Measurements from ENCODE around the gene GPRC5A.
A peak's percentile ranks its signal among the peaks of the same experiment; 100 is the strongest.

Gene GPRC5A

DNA sequence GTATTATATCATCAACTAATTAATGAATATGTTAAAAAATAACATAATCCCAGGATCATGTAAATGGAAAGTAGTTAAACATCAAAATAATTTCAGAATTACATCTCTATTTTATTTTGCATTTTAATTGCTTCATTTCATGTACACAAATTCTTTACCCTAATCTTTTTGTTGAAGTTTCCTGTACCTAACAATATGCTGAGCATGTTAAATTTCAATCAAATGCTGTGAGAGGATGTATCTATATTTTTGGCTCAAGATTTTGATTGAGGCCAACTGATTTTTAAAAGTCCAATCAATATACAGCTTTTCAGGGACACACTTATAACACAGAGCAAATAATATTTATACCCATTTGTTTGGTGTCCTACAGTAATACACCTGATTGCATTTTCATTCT is 54.2 kb downstream of the GPRC5A start:
- no peak for DNase-seq

DNA sequence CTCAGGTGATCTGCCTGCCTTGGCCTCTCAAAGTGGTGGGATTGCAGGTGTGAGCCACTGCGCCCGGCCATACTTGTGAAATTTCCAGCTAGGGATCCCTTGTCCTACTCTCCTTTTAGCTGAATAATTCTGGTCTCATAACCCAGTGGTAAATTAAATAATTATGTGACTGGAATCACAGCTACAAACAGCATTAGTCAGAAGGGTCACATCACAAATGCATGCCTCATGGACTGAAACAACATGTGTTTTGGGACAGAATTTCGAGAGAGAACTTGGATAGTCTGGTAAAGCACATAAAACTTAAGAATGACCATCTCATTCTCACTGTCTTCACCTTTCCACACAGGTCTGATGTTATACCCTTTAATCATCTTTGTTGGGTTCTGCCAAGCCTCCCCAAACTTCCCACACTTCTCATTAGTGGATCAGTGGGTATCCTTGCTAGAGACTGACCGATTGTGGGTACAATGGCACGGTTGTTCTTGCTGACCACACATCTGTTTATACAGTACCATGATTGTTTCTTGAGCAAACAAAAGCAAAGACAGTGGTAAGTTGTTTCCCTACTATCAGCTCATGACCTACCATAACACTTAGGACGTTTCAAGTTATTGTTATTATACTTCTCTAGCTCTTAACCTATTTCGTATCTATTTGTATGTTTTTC is 55.5 kb downstream of the GPRC5A start:
- no peak for DNase-seq

DNA sequence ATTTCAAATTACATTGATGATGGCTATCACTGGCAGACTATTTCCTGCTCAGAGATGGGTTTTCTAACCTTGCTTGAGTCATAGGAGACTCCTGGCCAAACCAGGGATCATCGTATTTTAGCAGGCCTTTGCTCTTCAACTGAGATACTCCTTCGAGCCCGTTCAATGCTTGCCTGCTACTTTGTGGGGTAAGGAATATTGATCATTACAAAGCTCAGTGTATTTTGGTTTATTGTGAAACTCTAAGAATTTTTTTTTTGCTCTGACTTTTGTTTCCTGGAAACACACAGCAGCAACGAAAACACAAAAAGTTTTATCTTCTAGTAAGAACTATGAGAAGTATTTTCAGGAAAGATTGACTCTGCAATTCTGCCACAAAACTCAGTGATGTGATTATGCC is 56.5 kb downstream of the GPRC5A start:
- no peak for DNase-seq

DNA sequence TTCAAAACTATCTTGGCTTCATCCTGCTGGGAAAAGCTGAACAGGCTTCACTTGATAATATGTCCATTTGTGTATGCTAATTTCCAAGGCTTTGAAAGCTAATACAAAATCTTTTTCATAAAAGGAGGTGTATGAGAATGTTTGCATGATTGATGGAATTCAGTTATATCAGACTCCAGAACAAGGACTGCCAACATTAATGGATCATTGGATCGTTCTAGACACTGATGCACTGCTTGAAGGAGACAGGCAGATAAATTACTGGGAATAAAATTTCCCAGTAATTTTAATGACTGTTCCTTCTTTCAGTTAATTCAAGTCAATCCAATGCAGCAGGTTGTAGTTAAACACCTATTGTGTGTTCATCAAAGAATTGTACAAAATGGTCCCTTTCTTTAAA is 60.1 kb downstream of the GPRC5A start:
- no peak for DNase-seq

DNA sequence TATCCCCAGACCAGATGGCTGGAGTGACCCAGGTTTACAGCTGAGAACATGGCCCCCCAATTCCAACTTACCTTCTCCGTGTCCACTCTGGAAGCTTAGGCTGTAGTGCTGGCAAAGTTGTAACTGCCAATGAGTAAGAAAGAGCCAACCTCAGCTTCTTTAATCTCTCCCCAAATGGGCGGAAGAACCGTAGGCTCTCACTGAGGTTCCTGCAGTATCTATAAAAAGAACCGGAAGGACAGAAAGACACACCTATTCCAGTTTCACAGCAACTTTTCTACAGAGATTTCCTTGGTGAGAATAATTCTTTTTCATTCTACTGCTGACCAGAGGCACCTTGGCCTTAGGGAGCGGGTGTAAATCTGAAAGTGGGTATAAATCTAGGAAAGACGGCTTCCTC is 60.7 kb downstream of the GPRC5A start, which contains the start of gene GPRC5D:
Gene GPRC5D (minus strand): TSS at position 135 of the 400 bp plus-strand sequence. CDS start 1,786 bp downstream, outside the sequence.
- no peak for DNase-seq

DNA sequence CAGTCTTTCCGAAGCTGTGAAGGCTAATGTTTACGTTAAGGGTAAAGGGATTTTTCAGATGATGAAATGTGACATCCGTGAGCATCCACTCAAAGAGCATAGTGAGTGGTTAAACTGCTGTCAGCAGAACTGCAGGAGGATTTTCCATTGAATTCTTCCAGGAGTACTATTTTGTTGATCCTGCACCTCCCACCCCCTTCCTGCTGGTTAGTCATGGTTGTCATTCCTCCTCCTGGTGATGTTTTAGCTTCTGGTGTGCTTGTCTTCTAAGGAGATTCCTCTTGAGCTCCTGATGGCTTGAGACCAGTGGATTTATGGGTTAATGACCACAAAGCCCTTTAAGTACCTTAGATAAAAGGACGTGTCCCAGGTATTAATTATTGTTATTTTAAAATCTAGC is 63.0 kb downstream of the GPRC5A start:
- DNase-seq, result no peak

DNA sequence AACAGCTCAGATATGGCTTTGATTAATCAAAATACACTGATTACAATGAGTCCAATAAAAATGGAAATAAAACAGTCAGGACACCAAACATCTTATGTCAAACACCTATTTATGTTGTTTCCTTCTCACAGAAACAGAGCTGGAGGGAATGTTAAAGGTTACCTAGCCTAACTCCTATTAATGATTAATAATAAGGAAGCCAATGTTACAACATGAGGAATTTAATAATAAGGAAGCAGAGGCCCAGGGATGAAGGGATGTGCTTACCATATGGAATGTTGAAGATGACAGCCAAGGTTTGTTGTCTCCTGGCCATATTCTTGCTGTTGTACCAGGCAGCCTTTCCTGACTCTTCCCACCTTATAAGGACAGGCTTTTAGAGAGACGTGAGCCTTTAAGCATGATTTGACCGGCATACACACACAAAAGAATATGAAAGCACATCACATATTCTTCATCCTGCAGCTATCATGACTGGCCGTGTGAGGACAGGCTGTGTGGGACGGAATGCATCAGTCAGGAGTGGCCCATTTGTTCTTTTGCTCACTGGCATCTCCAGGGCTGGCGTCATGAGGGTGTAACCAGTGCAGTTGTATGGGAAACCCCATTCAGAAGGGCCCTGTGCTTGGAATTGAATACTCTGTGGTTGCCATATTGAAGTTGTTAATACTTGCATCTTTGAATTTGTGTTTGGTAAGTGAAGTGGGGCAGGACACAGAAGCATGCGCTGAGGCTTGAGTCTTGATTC is 63.7 kb downstream of the GPRC5A start:
- no peak for DNase-seq

DNA sequence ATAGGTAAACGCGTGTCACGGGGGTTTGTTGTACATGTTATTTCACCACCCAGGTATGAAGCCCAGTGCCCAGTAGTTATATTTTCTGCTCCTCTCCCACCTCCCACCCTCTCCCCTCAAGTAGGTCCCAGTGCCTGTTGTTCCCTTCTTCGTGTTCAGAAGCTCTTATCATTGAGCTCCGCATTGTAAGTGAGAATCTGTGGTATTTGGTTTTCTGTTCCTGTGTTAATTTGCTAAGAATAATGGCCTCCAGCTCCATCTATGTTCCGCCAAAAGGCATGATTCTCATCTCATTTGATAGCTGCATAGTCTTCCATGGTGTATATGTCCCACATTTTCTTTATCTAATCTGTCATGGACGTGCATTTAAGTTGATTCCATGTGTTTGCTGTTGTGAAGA is 67.5 kb downstream of the GPRC5A start:
- DNase-seq, result peak; percentile 81

DNA sequence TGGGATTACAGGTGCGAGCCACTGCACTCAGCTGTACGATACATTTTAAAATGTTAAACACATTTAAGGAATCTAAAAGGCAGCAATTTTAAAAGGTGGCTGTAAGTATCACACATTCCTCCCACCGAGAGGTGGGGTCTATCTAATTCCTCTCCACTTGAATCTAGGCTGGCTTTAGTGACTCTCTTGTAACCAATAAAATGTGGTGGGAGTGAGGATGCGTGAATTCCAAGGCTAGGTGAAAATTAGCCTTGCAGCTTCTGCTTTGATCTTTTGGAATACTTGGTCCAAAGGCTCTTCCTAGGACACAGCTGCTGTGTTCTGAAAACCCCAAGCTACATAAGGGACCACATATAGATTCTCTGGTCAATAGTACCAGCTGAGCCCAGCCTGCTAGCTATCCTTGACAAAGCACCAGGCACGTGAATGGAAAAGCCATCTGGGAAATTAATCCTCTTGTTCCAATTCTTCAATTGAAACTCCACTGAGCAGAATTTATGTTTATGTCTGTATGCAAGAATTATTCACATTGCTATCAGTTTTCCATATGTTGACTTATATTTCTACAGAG is 69.4 kb downstream of the GPRC5A start:
- DNase-seq, result no peak

DNA sequence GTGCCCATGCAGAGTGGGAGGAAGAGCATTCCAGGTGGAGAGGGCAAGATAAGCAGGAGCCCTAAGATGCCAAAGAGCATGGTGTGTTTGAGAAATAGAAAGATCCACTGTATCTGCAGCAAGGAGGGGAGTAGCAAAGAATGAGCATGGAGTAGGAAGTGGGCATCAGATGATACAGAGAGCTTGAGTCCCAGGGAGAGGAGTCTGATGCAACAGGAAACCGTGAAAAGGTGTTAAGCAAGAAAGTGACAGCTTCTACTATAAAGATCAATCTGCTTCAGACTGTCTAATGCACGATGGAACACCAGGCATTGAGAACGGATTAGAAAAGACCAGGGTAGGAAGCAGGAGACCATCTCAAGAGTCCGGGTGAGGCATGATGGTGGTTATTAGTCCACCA is 72.9 kb downstream of the GPRC5A start:
- peak; percentile 69 for DNase-seq

DNA sequence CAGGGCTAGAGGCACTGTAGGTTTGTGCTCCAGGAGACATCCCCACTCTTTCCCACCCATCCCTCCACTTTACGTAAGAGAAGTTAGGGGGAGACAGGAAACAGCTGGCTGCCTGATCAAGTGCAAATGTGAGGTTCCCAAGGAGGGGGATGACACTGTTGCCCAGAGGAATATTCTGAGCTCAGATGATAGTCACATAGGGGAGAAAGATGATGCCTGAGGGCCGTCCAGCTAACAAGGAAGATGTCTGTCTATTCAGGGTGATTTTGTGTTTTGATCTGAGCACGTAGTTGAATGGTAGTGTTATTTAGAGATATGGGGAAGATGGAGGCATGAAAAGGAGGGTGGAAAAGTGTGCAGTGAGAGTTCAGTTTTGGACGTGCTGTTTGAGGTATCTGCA is 74.5 kb downstream of the GPRC5A start:
- no peak for DNase-seq

Data from hematopoietic multipotent progenitor cell treated with erythropoietin and hydrocortisone succinate and interleukin-3 and kit ligand, for 4 days (in vitro differentiated cells).